ENCODE data around the gene ERC2.

DNA sequence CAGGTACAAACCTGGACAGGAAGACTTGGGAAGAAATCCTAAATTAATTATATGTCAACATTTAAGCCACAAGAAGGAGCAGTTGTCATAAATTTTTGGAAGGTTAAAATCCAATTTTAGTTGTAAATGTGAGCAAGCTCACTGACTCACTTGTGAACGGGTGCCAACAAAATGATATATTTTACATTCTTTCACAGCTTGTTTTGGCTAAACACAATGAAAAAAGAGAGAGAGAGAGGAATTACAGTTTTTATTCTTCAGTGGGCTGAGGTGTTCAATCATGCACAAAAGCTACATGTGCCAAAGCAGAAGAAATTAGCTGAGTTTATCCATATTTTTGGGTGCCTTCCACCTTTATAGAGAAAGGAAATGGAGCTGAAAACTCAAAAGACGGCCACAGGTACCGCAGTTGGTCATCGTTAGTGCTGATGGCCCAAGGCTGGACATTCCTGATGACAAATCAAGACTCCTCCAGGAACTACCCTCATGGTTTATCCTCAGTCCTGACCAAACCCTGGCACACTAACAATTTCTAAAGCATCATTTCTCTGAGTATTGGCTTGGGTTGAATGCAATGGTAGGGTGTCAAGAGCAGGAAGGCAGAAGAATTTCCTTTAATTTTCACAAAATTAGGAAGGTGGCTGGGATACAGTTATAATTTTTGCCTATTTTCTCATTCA is 943.6 kb downstream of the ERC2 start:
- TF ChIP-seq POLR2AphosphoS5 (IDR thresholded peaks at IDR 0.05; ENCODE audit: low read depth, low read length) (no peak), TAF1 (IDR thresholded peaks at IDR 0.05; ENCODE audit: borderline replicate concordance, low read depth, low read length) (no peak), POLR2A (IDR thresholded peaks at IDR 0.05; ENCODE audit: low read depth, low read length) (no peak)

Data from GM12892 (cell line).